Mesenteric fat pad (tissue), 1 donor: Measurements from ENCODE around the gene SAFB. TPM values are rescaled to one million over a fixed set of nuclear protein-coding genes. Genes with fewer than 3 reads are reported as not detected.

Source experiments
- DNase-seq: peaks from one replicate; pipeline ENCODE4 v3.0.0-alpha.2; 2020; ENCODE audit warnings: low spot score
- long read RNA-seq: library from polyadenylated mRNA; unstranded; transcript quantifications from one replicate; pipeline ENCODE4 v2.0.0, GENCODE V29; 2020
- total RNA-seq: library from RNA; stranded (reverse); fragmentation: NEBNext Ultra II Directional; extraction: Animal tissue kit (Norgen Biotek cat#: 25700); gene quantifications from one replicate; pipeline ENCODE4 v1.2.1, GENCODE V29; 2021
- donor health status: DM: yes; HTN: yes; CAD: no.

SAFB gene
- total RNA-seq, result 69.9 TPM
- long read RNA-seq, transcript SAFB-201 (21 exons, 3,042 nt), result minor isoform, 20 of 224 reads
- long read RNA-seq, transcript SAFB-211 (21 exons, 3,014 nt), result major isoform, 62 of 224 reads
- long read RNA-seq, transcript SAFB-205 (21 exons, 2,842 nt), result minor isoform, 57 of 224 reads
- long read RNA-seq, partial matches to known transcripts, result 45 of 224 reads
- long read RNA-seq, other reads (novel, unspliced or antisense), result 39 of 224 reads

GRCh38 chr19:5622465-5623396, at the start of gene SAFB, which contains the start of gene SAFB2:
SAFB (plus strand) TSS chr19:5623083; CDS start chr19:5623206, 123 bp downstream.
SAFB2 (minus strand) TSS chr19:5622776; CDS start chr19:5622715, 61 bp downstream.
- peak; percentile 100 for DNase-seq

- no peak for DNase-seq
Observed at GRCh38 chr19:5575590-5575989, 47.3 kb upstream of the SAFB start.

GRCh38 chr19:5578097-5578846, 44.6 kb upstream of the SAFB start:
- no peak for DNase-seq

GRCh38 chr19:5579286-5579685, 43.6 kb upstream of the SAFB start:
- no peak for DNase-seq

DNA sequence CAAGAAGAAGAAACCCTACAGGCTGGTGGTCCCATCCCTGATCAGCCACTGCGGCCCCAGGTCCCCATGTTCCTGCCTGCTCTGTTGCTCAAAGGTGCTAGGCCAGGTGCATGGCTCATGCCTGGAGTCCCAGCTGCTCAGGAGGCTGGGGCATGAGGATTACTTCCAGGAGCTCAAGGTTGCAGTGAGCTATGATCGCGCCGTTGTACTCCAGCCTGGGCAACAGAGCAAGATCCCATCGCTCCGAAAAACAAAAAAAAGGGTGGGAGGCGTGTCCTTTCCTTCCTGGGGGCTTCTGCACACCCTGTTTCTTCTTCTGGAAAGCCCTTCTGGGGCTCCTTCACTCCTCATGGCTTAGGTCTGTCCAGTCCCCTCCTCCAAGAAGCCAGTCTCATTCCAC, 43.2 kb upstream of the SAFB start:
- no peak for DNase-seq

- no peak for DNase-seq
Observed at GRCh38 chr19:5580161-5580571, 42.7 kb upstream of the SAFB start.

DNA sequence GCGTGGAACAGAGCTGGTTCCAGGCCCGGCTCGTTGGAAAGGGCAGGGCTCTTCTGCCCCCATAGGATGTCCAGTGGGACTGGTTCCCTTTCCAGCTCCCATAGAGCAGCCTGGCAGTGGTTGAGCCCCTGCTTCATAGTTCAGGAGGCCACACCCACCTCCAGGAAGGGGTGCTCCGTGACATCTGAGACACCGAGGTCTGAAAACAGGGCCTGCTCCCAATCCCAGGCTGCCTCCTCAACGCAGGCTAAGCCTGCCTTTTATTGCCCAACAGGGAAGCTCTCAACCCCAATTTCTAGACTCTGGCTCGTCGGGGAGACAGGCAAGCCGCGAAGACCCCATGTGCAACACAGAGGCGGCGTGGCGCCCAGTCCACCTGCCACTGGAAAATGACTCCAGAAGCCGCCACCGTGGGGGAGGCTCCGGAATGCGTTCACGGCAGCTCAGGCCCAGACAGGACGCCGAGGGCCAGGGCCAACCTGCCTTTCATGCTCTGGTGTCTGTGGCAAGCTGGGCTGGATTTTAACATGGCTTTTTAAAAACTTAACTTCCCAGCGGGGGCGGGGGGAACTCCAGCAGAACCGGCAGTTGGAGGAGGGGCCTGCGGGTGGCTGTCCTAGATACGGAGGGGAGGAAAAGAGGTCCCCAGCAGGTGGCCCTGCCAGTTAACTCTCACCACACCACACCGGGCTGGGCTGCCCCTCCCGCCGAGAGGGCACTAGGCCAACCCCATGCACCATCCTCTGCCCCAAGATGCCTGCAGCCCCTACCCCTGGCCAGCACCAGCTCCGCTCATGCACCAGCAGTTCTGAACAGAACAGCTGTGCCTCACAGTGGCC, 37.2 kb upstream of the SAFB start:
- DNase-seq, result no peak

- DNase-seq, result no peak
Observed at GRCh38 chr19:5586300-5587070, 36.4 kb upstream of the SAFB start.

- no peak for DNase-seq
Observed at GRCh38 chr19:5587071-5587455, 35.8 kb upstream of the SAFB start.

DNA sequence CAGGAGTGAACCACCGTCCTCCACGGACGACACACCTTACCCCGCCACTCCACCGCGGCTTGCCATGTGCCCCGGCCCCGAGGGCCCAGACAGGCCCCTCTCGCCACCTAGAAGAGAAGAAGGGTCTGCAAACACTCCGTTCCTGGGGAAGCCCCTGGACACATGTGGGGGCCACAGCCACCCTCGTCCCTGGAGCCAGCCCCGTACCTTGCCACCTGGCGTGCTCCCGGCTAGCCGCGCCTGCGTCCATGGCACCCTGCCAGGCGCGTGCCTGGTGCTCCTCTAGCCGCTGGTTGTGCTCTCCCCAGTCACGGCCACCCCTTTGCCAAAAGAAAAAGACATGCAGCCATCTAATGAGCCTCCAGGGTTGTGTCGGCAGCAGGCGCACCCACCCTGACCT, 35.2 kb upstream of the SAFB start:
- DNase-seq, result no peak

- DNase-seq, result no peak
Observed at GRCh38 chr19:5588441-5588840, 34.4 kb upstream of the SAFB start.

- DNase-seq, result no peak
Observed at GRCh38 chr19:5588906-5589676, 33.8 kb upstream of the SAFB start.

- DNase-seq, result no peak
Observed at GRCh38 chr19:5590151-5590864, 32.6 kb upstream of the SAFB start.

- DNase-seq, result no peak
Observed at GRCh38 chr19:5590865-5591154, 32.1 kb upstream of the SAFB start.

- DNase-seq, result no peak
Observed at GRCh38 chr19:5591476-5591875, 31.4 kb upstream of the SAFB start.

DNA sequence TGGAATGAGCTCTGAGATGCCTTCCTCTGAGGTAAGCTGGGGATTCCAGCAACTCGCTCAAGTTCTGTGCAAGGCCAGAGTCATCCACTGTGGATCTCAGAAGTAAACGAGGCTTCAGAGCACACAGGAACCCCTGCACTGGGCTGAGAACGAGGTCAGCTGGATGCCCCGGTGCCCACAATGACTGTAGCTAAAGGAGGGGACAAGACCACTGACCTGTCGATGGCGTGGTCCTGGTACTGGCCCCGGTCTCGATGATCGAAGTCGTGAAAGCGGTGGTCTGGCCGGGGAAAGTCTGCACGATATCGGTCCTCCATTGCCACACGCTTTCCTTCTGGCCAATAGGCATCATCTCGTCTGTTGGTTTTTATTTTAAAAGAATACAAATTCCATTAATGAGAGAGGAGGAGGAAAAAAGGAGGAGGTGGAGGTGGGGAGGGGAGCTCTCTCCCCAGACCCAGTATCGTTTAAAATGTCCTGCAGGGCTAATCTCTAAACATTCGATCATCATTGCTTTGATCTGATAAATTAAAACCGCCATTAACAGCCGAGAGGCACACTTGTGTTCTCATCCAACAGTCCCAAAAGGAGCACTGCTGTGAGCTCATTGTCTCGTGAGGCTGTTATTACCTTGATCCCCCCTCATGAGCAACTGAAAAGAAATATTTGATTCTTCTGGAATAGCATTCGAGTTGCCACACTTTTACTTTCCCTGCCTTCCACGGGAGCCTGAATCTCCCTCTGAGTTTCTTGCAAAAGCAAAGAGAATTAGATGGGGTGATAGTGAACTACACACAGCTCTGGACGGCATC, 30.1 kb upstream of the SAFB start:
- no peak for DNase-seq

GRCh38 chr19:5593343-5594255, 29.3 kb upstream of the SAFB start:
- no peak for DNase-seq
